ENCODE data around the gene TCF7L1. TPM values are rescaled to one million over a fixed set of nuclear protein-coding genes. Genes with fewer than 3 reads are reported as not detected.

The TCF7L1 gene
- total RNA-seq, 1 experiment from 2014 or later = 2.8 TPM

DNA sequence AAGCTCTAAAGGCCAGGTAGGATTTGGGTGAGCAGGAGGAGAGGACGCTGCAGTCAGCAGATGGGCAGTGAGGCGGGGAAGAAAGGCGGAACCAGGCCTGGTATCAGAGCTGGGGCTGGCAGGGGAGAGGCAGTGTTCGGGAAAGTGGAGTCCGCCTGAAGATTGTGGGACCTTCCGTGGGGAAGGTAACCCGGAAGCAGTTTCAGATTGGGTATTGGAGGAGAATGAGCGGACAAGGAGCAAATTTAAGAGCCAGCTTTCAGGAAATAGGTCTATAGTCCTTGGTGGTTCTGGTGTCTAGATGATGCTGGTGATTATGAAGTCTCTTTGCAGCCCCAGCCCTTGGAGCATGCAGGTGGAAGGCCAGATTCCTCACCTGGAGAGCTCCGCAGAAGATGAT, 51.0 kb downstream of the TCF7L1 start:
- H3K4me3 ChIP-seq = no peak overlapping the region
- H4K20me1 ChIP-seq (ENCODE audit: insufficient read depth) = no peaks in the 10 kb centered on the region
- no peak overlapping the region for H3K4me2 ChIP-seq
- no peak overlapping the region for H2AFZ ChIP-seq
- intact Hi-C loops (cut with micrococcal nuclease; ENCODE audit: unreplicated experiment) = no loop called here
- H3K4me1 ChIP-seq (replicated peaks; ENCODE audit: insufficient read depth) = no peaks in the 10 kb centered on the region; the same call in 1 of the 2 replicates
- ChIA-PET CTCF (interaction anchor here (0.5 to 0.6 kb wide), 2 partner anchors 44 to 114 kb away, joined by 3 to 10 read pairs; no protein-coding TSS in a partner anchor), POLR2A (ENCODE audit: unreplicated experiment) (no interaction called here)
- H3K27ac ChIP-seq = no peak overlapping the region
- no TSS peak for BruUV-seq (replicated peaks)
- no peaks in the 10 kb centered on the region for H3F3A ChIP-seq (ENCODE audit: insufficient read depth, low read depth)
- DNase-seq = no peak
- H3K79me2 ChIP-seq (ENCODE audit: low read depth) = no peaks in the 10 kb centered on the region
- no peaks in the 10 kb centered on the region for H3K9me2 ChIP-seq (ENCODE audit: insufficient read depth)
- H3K9me3 ChIP-seq (ENCODE audit: insufficient read depth, low read depth) = no peaks in the 10 kb centered on the region
- TF ChIP-seq, protein P1, sequence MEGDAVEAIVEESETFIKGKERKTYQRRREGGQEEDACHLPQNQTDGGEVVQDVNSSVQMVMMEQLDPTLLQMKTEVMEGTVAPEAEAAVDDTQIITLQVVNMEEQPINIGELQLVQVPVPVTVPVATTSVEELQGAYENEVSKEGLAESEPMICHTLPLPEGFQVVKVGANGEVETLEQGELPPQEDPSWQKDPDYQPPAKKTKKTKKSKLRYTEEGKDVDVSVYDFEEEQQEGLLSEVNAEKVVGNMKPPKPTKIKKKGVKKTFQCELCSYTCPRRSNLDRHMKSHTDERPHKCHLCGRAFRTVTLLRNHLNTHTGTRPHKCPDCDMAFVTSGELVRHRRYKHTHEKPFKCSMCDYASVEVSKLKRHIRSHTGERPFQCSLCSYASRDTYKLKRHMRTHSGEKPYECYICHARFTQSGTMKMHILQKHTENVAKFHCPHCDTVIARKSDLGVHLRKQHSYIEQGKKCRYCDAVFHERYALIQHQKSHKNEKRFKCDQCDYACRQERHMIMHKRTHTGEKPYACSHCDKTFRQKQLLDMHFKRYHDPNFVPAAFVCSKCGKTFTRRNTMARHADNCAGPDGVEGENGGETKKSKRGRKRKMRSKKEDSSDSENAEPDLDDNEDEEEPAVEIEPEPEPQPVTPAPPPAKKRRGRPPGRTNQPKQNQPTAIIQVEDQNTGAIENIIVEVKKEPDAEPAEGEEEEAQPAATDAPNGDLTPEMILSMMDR (conservative IDR thresholded peaks at IDR 0.05) = no peak
- TF ChIP-seq EZH2 (IDR thresholded peaks at IDR 0.05; ENCODE audit: low read depth) = no peak
- H3K36me3 ChIP-seq (ENCODE audit: low read depth) = no peaks in the 10 kb centered on the region
- no peaks in the 10 kb centered on the region for H3K27me3 ChIP-seq (ENCODE audit: insufficient read depth, low read depth)

DNA sequence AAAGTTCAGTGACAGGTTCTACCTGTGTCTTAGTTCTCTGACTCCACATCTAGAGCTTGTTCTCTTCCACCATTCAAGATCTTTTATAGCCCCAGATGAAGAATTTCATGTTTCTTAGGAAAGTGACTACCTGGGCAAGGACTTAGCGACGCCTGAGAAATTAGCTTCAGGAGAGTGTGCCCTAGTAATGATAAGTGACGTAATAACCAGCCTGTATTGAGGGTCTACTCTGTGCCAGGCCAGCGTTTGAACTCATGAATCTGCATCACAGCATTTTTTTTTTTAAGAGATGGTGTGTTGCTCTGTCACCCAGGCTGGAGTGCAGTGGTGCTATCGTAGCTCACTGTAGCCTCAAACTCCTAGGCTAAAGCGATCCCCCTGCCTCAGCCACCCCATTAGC, 51.8 kb downstream of the TCF7L1 start:
- CTCF ChIA-PET = interaction anchor here (0.6 kb wide), 1 partner anchor 27 kb away, joined by 4 read pairs; no protein-coding TSS in a partner anchor
- H4K20me1 ChIP-seq (ENCODE audit: insufficient read depth) = no peaks in the 10 kb centered on the region

DNA sequence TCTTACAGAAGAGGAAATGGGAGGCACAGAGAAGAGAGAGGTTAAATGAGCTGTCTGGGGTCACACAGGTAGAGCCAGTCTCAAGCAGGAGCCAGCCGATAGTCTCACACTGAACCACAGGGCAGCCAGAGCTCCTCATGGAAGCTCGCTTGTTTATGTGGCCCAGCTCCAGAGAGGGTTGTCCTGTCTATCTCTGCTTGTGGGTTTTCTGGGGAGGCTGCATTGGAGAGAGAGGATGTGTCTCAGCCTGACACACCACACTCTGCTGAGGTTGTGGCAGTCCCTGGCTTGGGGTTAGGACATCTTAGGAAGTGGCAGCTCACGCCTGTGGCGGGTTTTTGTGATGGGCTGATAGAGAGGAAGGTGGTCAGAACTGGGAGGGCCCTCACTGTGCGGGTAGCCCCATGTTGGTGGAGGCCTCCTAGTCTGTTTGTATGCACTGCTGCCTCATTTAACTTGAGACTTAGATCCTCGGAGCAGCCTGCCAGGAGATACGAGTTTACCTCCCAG, 52.3 kb downstream of the TCF7L1 start:
- intact Hi-C loops (cut with micrococcal nuclease; ENCODE audit: unreplicated experiment) = no loop called here

More for the DNA sequence above, 51.8 kb downstream of the TCF7L1 start:
- no peak overlapping the region for H3K27ac ChIP-seq
- H2AFZ ChIP-seq = no peak overlapping the region
- TF ChIP-seq, protein P1 (conservative IDR thresholded peaks at IDR 0.05) = no peak
- TF ChIP-seq EZH2 (IDR thresholded peaks at IDR 0.05; ENCODE audit: low read depth) = no peak
- H3K9me2 ChIP-seq (ENCODE audit: insufficient read depth) = no peaks in the 10 kb centered on the region
- no peaks in the 10 kb centered on the region for H3K79me2 ChIP-seq (ENCODE audit: low read depth)
- intact Hi-C loops (cut with micrococcal nuclease; ENCODE audit: unreplicated experiment) = no loop called here
- H3K36me3 ChIP-seq (ENCODE audit: low read depth) = no peaks in the 10 kb centered on the region
- H3K4me3 ChIP-seq = no peak overlapping the region
- no TSS peak for BruUV-seq (replicated peaks)
- no peak overlapping the region for H3K4me2 ChIP-seq
- POLR2A ChIA-PET (ENCODE audit: unreplicated experiment) = no interaction called here
- H3F3A ChIP-seq (ENCODE audit: insufficient read depth, low read depth) = no peaks in the 10 kb centered on the region
- H3K27me3 ChIP-seq (ENCODE audit: insufficient read depth, low read depth) = no peaks in the 10 kb centered on the region
- no peaks in the 10 kb centered on the region for H3K9me3 ChIP-seq (ENCODE audit: insufficient read depth, low read depth)
- H3K4me1 ChIP-seq (replicated peaks; ENCODE audit: insufficient read depth) = no peaks in the 10 kb centered on the region; the same call in 1 of the 2 replicates
- no peak for DNase-seq

More for the DNA sequence above, 52.3 kb downstream of the TCF7L1 start:
- ChIA-PET CTCF (interaction anchor here (0.6 kb wide), 1 partner anchor 26 kb away, joined by 4 read pairs; no protein-coding TSS in a partner anchor), POLR2A (ENCODE audit: unreplicated experiment) (no interaction called here)
- Histone ChIP-seq H3K79me2 (ENCODE audit: low read depth) (no peaks in the 10 kb centered on the region), H3K4me3 (no peak overlapping the region), H4K20me1 (ENCODE audit: insufficient read depth) (no peaks in the 10 kb centered on the region), H3K4me1 (replicated peaks; ENCODE audit: insufficient read depth) (no peaks in the 10 kb centered on the region; the same call in 1 of the 2 replicates), H3F3A (ENCODE audit: insufficient read depth, low read depth) (no peaks in the 10 kb centered on the region), H3K9me2 (ENCODE audit: insufficient read depth) (no peaks in the 10 kb centered on the region), H2AFZ (no peak overlapping the region), H3K9me3 (ENCODE audit: insufficient read depth, low read depth) (no peaks in the 10 kb centered on the region), H3K36me3 (ENCODE audit: low read depth) (no peaks in the 10 kb centered on the region), H3K27me3 (ENCODE audit: insufficient read depth, low read depth) (no peaks in the 10 kb centered on the region), H3K4me2 (no peak overlapping the region), H3K27ac (no peak overlapping the region)
- BruUV-seq (replicated peaks) = no TSS peak
- DNase-seq = no peak
- TF ChIP-seq, protein P1 (conservative IDR thresholded peaks at IDR 0.05) = no peak
- TF ChIP-seq EZH2 (IDR thresholded peaks at IDR 0.05; ENCODE audit: low read depth) = no peak
